ENCODE measurements around the gene TMPRSS3. TPM values are rescaled to one million over a fixed set of nuclear protein-coding genes. Genes with fewer than 3 reads are reported as not detected.

The TMPRSS3 gene
- total RNA-seq, 6 experiments from 2014 or later = 0.22 to 0.97 (median 0.71) TPM

DNA sequence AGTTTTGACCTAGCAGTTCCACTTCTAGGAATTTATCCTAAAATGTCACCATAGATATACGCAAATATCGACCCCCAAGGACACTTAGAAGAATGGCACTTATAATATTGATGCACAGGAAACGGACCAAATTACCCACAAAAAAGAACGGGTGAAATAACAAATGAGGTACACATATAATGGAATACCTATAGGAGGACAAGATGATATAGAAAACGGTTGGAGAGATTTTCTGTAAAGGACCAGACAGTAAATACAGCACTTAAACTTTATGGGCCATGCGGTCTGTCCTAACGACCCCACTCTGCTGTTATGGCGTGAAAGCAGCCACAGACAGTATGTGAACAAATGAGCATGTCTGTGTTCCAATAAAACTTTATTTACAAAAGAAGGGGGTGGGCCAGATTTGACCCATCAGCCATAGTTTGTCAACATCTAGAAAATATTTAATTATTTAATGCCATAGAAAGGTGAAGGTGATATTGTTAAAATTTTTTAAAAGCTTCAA, 2.4 kb downstream of the TMPRSS3 start:
- H3K36me3 ChIP-seq = no peaks in the 10 kb centered on the region

DNA sequence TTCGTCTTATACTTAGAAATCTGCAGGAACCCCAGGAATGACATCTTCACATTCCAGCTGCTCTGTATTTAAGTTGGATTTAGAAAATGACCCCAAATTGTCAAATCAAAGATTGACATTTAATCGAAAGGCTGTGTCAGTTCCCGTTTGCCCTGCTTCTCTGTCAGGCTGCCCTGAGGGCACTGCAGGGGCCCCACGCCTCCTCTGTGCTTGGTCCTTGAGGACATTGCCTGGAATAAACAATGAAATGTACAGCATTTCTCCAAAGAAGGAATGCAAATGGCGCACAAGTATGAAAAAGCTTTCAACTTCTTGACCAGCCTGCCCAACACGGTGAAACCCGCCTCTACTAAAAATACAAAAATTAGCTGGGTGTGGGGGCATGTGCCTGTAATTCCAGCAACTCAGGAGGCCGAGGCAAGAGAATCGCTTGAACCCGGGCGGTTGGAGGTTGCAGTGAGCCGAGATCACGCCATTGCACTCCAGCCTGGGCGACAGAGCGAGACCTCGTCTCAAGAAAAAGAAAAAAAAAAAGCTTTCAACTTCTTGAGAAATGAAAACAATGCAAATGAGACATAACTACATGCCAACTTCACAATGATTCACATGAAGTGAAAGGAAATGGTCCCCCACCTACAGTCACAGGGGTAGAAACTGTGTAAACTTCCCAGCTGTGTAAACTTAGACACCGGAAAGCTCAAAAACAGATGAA, 3.0 kb downstream of the TMPRSS3 start:
- H3K4me1 ChIP-seq = no peaks in the 10 kb centered on the region
- WGBS (ENCODE audit: insufficient coverage, low coverage, low lambda C conversion rate, missing lambda C conversion rate) = 81% methylated on average over 17 of the region's 17 CpGs
- no peak overlapping the region for H3K4me3 ChIP-seq
- no peak for TF ChIP-seq POLR2A (IDR thresholded peaks at IDR 0.05)
- TF ChIP-seq, protein P1, sequence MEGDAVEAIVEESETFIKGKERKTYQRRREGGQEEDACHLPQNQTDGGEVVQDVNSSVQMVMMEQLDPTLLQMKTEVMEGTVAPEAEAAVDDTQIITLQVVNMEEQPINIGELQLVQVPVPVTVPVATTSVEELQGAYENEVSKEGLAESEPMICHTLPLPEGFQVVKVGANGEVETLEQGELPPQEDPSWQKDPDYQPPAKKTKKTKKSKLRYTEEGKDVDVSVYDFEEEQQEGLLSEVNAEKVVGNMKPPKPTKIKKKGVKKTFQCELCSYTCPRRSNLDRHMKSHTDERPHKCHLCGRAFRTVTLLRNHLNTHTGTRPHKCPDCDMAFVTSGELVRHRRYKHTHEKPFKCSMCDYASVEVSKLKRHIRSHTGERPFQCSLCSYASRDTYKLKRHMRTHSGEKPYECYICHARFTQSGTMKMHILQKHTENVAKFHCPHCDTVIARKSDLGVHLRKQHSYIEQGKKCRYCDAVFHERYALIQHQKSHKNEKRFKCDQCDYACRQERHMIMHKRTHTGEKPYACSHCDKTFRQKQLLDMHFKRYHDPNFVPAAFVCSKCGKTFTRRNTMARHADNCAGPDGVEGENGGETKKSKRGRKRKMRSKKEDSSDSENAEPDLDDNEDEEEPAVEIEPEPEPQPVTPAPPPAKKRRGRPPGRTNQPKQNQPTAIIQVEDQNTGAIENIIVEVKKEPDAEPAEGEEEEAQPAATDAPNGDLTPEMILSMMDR (IDR thresholded peaks at IDR 0.05) = no peak
- ATAC-seq = no peak
- peak in 1 of 3 donors; percentile 27 for DNase-seq
- H3K27ac ChIP-seq = no peak overlapping the region
- H3K9me3 ChIP-seq = no peaks in the 10 kb centered on the region
- intact Hi-C loops (cut with DNase I) = no loop called here
- no peaks in the 10 kb centered on the region for H3K27me3 ChIP-seq
- no peaks in the 10 kb centered on the region for H3K36me3 ChIP-seq

More for the DNA sequence above, 2.4 kb downstream of the TMPRSS3 start:
- intact Hi-C loops (cut with DNase I) = no loop called here
- H3K4me1 ChIP-seq = no peaks in the 10 kb centered on the region
- no peaks in the 10 kb centered on the region for H3K9me3 ChIP-seq
- no peaks in the 10 kb centered on the region for H3K27me3 ChIP-seq
- no peak overlapping the region for H3K4me3 ChIP-seq
- H3K27ac ChIP-seq = no peak overlapping the region
- ATAC-seq (no peak), DNase-seq (no peak)
- TF ChIP-seq, protein P1 (IDR thresholded peaks at IDR 0.05) = no peak
- no peak for TF ChIP-seq POLR2A (IDR thresholded peaks at IDR 0.05)
- 55% methylated on average over 8 of the region's 8 CpGs for WGBS (ENCODE audit: insufficient coverage, low coverage, low lambda C conversion rate, missing lambda C conversion rate)

DNA sequence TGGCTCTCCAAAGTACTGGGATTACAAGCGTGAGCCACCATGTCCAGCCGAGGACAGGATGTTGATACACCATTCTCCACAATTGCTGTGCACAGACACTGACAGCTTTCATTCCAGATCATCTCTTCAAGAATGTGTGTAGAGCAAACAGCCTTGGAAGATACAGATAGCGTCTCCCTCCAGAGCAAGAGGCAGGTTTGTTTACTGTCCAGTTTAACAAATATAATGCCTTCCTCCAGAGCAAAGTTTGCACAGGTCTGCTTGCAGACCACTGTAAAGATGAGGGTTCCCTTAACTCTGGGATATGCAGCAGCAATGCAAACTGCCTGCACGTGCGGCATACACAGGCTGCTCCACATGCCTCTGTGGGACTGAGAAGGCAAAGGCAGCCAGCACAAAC, 4.6 kb downstream of the TMPRSS3 start:
- Histone ChIP-seq H3K36me3 (no peaks in the 10 kb centered on the region), H3K4me3 (no peak overlapping the region), H3K27ac (no peak overlapping the region), H3K27me3 (no peaks in the 10 kb centered on the region), H3K9me3 (no peaks in the 10 kb centered on the region), H3K4me1 (peaks cover 0 to 2% (median 0%) of the 10 kb centered on the region in 4 donors)
- DNase-seq = peak in 1 of 3 donors; percentile 8
- TF ChIP-seq, protein P1 (IDR thresholded peaks at IDR 0.05) = no peak
- no peak for TF ChIP-seq POLR2A (IDR thresholded peaks at IDR 0.05)
- WGBS (ENCODE audit: insufficient coverage, low coverage, low lambda C conversion rate, missing lambda C conversion rate) = 59% methylated on average over 3 of the region's 5 CpGs
- intact Hi-C loops (cut with DNase I) = no loop called here
- no peak for ATAC-seq

DNA sequence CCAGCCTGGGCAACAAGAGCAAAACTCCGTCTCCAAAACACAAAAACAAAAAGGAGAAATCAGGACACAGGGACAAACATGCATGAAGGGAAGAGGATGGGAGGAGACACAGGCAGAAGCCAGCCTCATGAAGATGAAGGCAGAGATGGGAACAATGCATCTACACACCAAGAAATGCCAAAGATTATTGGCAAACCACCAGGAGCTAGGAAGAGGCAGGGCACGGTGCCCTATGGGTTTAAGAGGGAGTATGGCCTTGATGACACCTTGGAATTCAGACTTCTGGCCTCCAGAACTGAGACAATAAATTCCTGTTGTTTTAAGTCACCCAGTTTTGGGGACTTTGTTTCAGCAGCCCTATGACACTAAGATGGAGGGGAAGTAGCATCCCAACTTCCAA, 5.2 kb downstream of the TMPRSS3 start:
- H3K4me1 ChIP-seq = peaks cover 0 to 8% (median under 1%) of the 10 kb centered on the region in 4 donors
- DNase-seq (no peak), ATAC-seq (no peak)
- no peaks in the 10 kb centered on the region for H3K9me3 ChIP-seq
- TF ChIP-seq, protein P1 (IDR thresholded peaks at IDR 0.05) = no peak
- no peak for TF ChIP-seq POLR2A (IDR thresholded peaks at IDR 0.05)
- 73% methylated on average over 2 of the region's 2 CpGs for WGBS (ENCODE audit: insufficient coverage, low coverage, low lambda C conversion rate, missing lambda C conversion rate)
- no peaks in the 10 kb centered on the region for H3K36me3 ChIP-seq
- H3K27me3 ChIP-seq = no peaks in the 10 kb centered on the region
- no peak overlapping the region for H3K27ac ChIP-seq
- intact Hi-C loops (cut with DNase I) = no loop called here
- no peak overlapping the region for H3K4me3 ChIP-seq
